A673 (cell line): ENCODE data around the gene MTERF4. TPM values are rescaled to one million over a fixed set of nuclear protein-coding genes. Genes with fewer than 3 reads are reported as not detected.

ENCODE experiments used
- BruUV-seq: library from RNA; stranded (reverse); fragments of 400-500 nt; replicated peaks from 2 replicates; lab custom pipeline; 2021; lab: Mats Ljungman, UMichigan
- CTCF ChIA-PET: fragments of 300-600 bp; sonication (Branson Sonifier 250); formaldehyde crosslinking; loops from one replicate; lab custom pipeline; 2022; ENCODE audit warnings: antibody characterized with exemption; lab: Charles Lee
- POLR2A ChIA-PET: fragments of 300-600 bp; sonication (Branson Sonifier 250); formaldehyde crosslinking; loops from one replicate; lab custom pipeline; 2022; ENCODE audit warnings: antibody characterized with exemption; ENCODE audit not compliant: low non-redundant PET; lab: Charles Lee
- DNase-seq: peaks from one replicate; pipeline ENCODE4 v3.0.0-alpha.2; 2015; ENCODE audit warnings: low spot score
- H3K27ac ChIP-seq: fragments of 200-600 bp; sonication (generic); 2 replicates; pipeline ENCODE4 v1.5.1; 2016; ENCODE audit warnings: mixed run types, low read depth, mild to moderate bottlenecking, mixed read lengths, antibody characterized with exemption, low read length; ENCODE audit not compliant: poor library complexity, severe bottlenecking
- H3K27me3 ChIP-seq: fragments of 200-600 bp; sonication (generic); replicated peaks from 2 replicates; pipeline ENCODE4 v1.6.1; 2017; ENCODE audit warnings: mixed run types, low read depth, mild to moderate bottlenecking, mixed read lengths, antibody characterized with exemption, low read length; ENCODE audit not compliant: insufficient read depth, poor library complexity
- H3K36me3 ChIP-seq: fragments of 200-600 bp; sonication (generic); 2 replicates; pipeline ENCODE4 v1.6.1; 2016; ENCODE audit warnings: mixed run types, mild to moderate bottlenecking, mixed read lengths, antibody characterized with exemption, low read length; ENCODE audit not compliant: insufficient read depth, poor library complexity, severe bottlenecking
- H3K4me1 ChIP-seq: fragments of 200-600 bp; sonication (generic); 2 replicates; pipeline ENCODE4 v1.6.1; 2017; ENCODE audit warnings: mixed run types, mild to moderate bottlenecking, mixed read lengths, antibody characterized with exemption, low read length; ENCODE audit not compliant: insufficient read depth, poor library complexity, severe bottlenecking
- H3K4me3 ChIP-seq: fragments of 200-600 bp; sonication (generic); 2 replicates; pipeline ENCODE4 v1.5.1; 2016; ENCODE audit warnings: low read depth, mixed run types, mild to moderate bottlenecking, mixed read lengths, low read length; ENCODE audit not compliant: poor library complexity, severe bottlenecking
- H3K9me3 ChIP-seq: fragments of 200-600 bp; sonication (generic); 2 replicates; pipeline ENCODE4 v1.6.1; 2016; ENCODE audit warnings: mixed run types, low read depth, mild to moderate bottlenecking, mixed read lengths, antibody characterized with exemption, low read length; ENCODE audit not compliant: poor library complexity, severe bottlenecking
- EZH2 ChIP-seq: fragments of 200-600 bp; sonication (generic); IDR thresholded peaks from 2 replicates; pipeline ENCODE4 v1.6.1; 2017; ENCODE audit warnings: borderline replicate concordance, low read depth, mild to moderate bottlenecking, mixed read lengths, antibody characterized with exemption, low read length; ENCODE audit not compliant: poor library complexity, severe bottlenecking
- intact Hi-C: fragments of 100-400 bp; cut with micrococcal nuclease; formaldehyde crosslinking; loops from one replicate; pipeline ENCODE4 v1.10.0; 2022; ENCODE audit not compliant: unreplicated experiment
- total RNA-seq: library from RNA; stranded (reverse); gene quantifications from 2 replicates; pipeline ENCODE4 v1.2.3, GENCODE V29; 2021
- TF ChIP-seq, protein P1 (sequence below): fragments of 300-800, 200-600 bp; sonication (generic); conservative IDR thresholded peaks from 2 replicates; pipeline ENCODE4 v1.5.1; 2017; ENCODE audit warnings: low read depth, mild to moderate bottlenecking, antibody characterized with exemption, low read length, moderate library complexity, mixed read lengths

Gene MTERF4
- total RNA-seq, 1 experiment from 2014 or later, result 39.8 TPM

DNA sequence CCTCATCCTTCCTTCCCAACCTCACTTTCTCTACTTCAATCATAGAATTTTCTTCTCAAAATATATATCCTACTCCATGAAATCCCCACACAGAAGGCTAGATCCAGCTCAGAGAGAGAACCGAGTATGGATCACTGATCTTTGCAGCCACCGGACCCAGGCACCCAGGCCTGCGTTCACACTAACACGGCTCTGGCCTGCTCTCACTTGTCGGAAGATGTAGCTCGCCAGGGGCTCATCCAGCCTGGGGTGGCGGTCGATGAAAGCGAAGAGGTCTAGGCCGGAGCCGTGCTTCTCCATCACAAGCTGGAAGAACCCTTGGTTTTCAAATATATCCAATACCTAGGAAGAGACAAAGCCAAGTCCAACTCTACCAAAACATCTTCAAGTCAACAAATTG, 12.7 kb upstream of the MTERF4 start:
- BruUV-seq, result no TSS peak
- intact Hi-C loops, result no loop called here
- no peak overlapping the region for H3K27ac ChIP-seq
- peaks cover 15% of the 10 kb centered on the region for H3K36me3 ChIP-seq
- H3K9me3 ChIP-seq, result no peaks in the 10 kb centered on the region
- no peaks in the 10 kb centered on the region for H3K4me1 ChIP-seq
- no peak for DNase-seq
- ChIA-PET CTCF (no interaction called here), POLR2A (no interaction called here)
- TF ChIP-seq EZH2, result no peak
- TF ChIP-seq, protein P1, sequence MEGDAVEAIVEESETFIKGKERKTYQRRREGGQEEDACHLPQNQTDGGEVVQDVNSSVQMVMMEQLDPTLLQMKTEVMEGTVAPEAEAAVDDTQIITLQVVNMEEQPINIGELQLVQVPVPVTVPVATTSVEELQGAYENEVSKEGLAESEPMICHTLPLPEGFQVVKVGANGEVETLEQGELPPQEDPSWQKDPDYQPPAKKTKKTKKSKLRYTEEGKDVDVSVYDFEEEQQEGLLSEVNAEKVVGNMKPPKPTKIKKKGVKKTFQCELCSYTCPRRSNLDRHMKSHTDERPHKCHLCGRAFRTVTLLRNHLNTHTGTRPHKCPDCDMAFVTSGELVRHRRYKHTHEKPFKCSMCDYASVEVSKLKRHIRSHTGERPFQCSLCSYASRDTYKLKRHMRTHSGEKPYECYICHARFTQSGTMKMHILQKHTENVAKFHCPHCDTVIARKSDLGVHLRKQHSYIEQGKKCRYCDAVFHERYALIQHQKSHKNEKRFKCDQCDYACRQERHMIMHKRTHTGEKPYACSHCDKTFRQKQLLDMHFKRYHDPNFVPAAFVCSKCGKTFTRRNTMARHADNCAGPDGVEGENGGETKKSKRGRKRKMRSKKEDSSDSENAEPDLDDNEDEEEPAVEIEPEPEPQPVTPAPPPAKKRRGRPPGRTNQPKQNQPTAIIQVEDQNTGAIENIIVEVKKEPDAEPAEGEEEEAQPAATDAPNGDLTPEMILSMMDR, result no peak
- H3K27me3 ChIP-seq, result no peaks in the 10 kb centered on the region
- H3K4me3 ChIP-seq, result no peak overlapping the region

- DNase-seq, result no peak
- Histone ChIP-seq H3K27ac (no peak overlapping the region), H3K4me1 (no peaks in the 10 kb centered on the region), H3K27me3 (no peaks in the 10 kb centered on the region), H3K36me3 (peaks cover 15% of the 10 kb centered on the region), H3K9me3 (no peaks in the 10 kb centered on the region), H3K4me3 (no peak overlapping the region)
- TF ChIP-seq EZH2, result no peak
- TF ChIP-seq, protein P1, result no peak
- ChIA-PET POLR2A (no interaction called here), CTCF (no interaction called here)
- intact Hi-C loops, result no loop called here
- no TSS peak for BruUV-seq
Measured at GRCh38 chr2:241112592-241112991, 10.5 kb upstream of the MTERF4 start.

- H3K9me3 ChIP-seq, result no peaks in the 10 kb centered on the region
- TF ChIP-seq EZH2, result no peak
- TF ChIP-seq, protein P1, result no peak
- ChIA-PET POLR2A (no interaction called here), CTCF (no interaction called here)
- no peak overlapping the region for H3K4me3 ChIP-seq
- H3K27ac ChIP-seq, result no peak overlapping the region
- no TSS peak for BruUV-seq
- no peaks in the 10 kb centered on the region for H3K27me3 ChIP-seq
- intact Hi-C loops, result no loop called here
- H3K4me1 ChIP-seq, result no peaks in the 10 kb centered on the region
- H3K36me3 ChIP-seq, result peaks cover 19% of the 10 kb centered on the region
- no peak for DNase-seq
Measured at GRCh38 chr2:241112046-241112445, 10.0 kb upstream of the MTERF4 start.
